Measurements from ENCODE around the gene NR5A2.
A peak's percentile ranks its signal among the peaks of the same experiment; 100 is the strongest.

The NR5A2 gene

DNA sequence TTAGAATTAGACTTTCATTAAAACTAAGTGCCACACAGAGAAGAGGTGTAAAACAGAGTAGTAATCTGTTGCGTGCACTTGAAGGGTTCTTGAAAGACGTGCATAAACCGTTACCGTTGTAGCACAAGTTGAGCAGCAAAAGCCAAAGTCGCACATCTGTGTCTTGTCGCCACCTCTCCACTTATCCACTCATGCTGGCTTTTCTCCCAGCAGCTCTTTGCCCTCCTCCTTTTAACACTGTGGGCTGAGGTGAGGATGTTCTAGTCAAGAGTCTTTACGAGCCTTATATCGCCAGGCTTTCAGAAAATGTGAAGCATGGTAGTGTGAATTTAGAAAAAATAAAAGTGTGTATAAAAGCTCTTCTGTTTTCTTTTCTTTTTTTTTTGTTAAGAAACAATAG is 48.0 kb downstream of the NR5A2 start:
- peak in 1 of 14 donors; percentile 5 for DNase-seq

DNA sequence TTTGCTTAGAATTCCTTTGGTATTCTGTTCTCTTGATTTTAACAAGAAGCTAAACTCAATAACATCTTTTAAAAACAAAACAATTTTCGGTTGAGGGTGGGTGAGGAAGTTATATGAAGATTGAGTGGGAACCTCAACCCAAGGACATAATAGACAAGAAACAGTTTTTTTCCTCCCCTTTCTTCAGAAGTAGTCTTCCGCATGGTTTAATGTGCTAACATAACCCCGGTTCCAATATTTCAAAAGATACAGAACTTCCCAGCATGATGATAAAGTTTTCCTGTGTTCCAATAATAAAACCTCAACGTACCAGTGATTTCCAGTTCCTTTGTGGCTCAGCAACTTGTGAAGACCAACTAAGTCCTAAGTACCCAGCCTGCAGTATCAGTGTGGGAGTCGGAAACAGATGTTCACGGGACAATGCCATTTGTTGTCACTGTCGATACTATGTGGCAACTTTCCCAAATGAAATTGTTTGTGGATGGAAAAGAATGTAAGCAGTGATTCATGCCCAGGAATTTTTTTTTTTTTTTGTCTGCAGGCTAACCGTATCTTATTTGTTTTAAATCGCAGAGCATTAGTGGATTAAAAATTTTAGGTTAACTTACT is 48.5 kb downstream of the NR5A2 start:
- DNase-seq = no peak

DNA sequence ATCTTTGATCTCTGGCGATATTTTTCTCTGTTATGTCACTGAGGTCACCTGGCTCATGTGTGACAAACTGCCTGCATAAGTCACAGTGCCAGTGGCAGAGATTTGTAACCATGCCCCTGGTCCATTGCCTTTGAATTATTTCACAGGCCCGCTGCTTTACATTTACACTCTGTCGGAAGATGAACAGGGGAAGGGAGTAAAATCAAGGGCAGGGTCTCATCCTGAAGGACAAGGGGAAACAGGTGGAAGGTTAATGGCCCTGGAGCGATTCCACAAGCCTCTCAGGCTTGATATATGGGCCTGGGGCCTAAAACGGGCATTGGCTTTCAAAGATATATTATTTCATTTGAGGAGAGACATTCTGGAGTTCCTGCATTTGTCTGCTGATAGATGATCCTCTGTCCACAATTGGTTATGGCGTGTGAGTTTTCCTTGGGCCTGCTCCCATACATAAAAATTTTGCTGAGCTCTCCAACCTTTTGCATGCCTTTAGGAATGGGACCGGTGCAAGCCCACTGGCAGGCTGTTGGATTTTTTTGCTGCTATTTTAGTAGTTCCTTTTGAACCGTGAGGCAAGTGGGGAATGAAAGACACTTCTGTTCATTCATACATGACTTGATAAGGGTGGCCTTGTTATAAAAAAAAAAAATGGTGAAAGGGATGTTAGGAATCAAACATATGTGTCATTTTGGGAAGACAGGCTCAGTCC is 51.9 kb downstream of the NR5A2 start:
- no peak for DNase-seq

DNA sequence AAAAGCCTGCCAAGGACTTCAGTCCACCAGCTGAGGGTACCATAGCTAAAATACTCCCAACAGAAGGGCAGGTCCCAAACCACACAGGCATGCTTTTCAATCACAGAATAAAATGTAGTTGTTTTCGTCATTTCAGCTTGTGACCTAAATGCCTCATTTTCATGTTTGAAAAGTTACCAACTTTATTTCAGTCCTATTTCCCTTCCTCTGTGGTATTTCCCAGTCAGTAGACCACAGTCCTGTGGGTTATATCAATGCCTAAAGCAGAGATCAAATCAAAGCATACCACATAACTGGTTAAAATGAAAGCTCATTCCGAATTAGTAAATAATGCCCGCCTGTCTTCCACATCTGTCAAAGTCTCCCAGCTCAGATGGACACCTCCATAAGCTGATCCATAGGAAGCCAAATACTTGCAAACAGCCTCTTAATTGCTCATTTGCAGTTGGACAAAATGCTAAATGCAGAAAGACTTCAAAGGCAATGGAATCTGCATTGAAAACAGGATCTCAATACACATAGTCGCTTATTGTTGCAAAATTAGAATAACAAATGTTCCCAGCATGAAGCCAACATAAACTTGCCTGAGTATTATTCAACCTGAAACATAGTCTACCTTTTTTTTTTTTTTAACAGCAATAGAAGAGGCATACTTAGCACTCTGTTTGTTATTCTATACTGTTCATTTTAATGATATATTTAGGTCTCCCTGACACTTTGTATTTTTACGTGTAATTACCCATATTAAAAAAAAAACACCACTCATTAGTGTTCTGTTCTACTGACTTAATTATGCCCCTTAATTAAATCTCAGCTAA is 53.9 kb downstream of the NR5A2 start:
- DNase-seq = no peak

DNA sequence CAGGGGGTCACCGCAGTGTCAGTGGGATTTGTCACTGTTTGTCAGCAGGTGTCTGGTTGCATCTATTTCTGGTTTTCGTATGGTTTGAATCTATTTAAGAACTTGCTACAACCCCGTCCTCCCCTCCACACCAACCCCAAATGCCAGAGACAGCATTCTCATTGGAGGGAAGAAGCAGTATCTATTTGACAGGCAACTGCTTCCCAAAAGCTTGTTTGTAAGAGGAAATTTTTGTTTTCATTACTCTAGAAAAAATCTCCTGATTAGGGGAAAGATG is 54.4 kb downstream of the NR5A2 start:
- DNase-seq = no peak

- DNase-seq = no peak
Observed at GRCh38 chr1:200082329-200082728, 54.8 kb downstream of the NR5A2 start.

GRCh38 chr1:200090252-200091159 is 63.0 kb downstream of the NR5A2 start:
- no peak for DNase-seq

- no peak for DNase-seq
Observed at GRCh38 chr1:200095057-200095577, 67.6 kb downstream of the NR5A2 start.

DNA sequence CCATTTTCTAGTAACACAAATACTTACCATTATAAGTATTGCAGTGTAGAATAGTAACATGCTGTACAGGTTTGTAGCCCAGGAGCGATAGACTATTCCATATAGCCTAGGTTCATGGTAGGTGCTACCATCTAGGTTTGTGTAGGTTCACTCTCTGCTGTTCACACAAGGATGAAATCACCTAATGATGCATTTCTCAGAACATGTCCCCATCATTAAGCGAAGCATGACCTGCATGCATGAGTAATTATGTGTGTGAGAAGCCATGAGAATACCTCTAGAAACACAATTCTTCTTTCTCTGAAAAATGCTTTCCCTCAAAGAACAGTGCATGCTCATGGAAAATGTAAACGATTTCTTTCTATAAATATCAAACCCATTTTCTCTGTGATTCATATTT is 69.3 kb downstream of the NR5A2 start:
- DNase-seq = no peak

DNA sequence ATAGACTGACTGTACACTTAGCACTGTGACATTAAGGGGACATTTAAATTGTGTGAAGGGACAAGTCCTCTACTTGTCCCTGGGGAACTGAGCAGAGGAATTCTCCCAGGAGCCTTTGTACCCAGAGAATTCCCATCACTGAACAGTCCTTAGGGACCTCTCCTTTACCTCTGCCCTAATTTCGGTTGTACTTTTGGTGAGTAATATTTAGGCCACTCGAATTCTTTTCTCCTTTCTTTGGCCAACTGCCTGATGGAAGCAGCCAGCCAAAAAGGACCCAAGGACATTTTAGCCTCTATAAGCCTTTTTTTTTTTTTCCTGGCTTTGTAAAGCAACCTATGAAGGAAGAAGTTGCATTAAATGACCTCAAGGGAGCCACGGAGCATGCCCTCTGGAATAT is 71.5 kb downstream of the NR5A2 start:
- no peak for DNase-seq

DNA sequence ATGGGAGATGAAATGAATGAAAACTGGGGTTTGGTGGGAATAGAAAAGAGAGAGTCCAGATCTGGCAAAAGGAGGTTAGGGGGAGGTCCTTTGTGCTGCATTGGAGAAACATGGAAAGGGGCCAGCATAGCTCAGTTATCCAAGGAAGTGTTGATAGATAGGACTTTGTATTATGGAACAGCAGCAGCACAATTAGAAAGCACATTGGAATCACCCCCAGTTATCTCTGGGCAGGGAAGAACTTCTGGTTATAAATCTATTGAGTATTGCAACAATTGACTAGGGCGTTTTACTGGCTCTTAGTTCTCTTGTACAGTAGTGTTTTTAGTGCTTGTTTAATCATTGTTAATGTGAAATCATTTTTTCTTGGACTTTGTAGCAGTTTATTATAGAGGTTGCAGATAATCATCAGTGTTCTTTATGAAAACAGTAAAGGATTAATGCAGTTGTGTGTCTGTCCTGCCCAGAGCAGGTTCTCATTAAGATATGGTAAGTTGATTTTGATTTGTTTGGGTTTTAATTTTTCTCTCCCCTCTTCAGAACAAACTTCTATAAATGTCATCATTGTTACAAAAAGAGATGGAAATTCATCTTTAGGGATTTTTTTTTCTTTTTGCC is 76.6 kb downstream of the NR5A2 start:
- DNase-seq = no peak

- no peak for DNase-seq
Observed at GRCh38 chr1:200107004-200107470, 79.5 kb downstream of the NR5A2 start.

DNA sequence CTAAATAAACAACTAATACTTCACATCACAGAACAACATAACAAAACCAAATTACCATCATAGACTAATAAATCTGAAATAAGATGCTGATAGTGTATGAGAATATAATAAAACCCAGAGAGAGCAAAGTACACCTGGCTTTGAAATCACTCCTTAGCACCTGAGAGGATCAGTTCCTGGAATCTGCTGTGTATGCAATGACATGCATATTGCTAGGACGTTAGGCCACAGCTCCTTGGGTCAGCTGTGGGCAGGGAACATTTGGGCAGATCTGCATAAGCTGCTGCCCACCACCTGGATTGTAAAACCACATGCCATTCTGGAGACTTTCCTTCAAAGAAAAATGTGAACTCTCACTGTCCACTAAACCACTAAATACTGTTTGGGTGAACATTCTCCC is 81.1 kb downstream of the NR5A2 start:
- no peak for DNase-seq

DNA sequence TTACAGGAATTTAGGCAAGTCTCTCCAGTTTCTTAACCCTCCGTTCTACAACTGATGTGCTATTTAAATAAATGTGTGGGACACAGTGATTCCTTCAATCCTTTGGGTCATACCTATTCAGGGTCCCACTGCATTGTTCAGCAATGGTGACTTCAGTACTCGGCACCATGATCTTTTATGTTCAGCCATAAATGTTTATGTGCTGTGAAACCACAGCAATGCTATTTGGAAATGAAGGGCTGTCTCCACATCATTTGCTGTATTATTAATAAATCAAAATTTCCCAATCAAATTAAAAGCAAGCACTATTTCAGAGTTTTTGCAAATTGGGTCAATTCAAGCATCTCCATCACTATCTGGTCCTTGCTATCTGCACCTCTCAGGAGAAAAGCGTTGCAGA is 84.8 kb downstream of the NR5A2 start:
- no peak for DNase-seq

- DNase-seq = no peak
Observed at GRCh38 chr1:200115532-200115931, 88.0 kb downstream of the NR5A2 start.

GRCh38 chr1:200116324-200116723 is 88.8 kb downstream of the NR5A2 start:
- no peak for DNase-seq

- DNase-seq = no peak
Observed at GRCh38 chr1:200118779-200119505, 91.4 kb downstream of the NR5A2 start.

DNA sequence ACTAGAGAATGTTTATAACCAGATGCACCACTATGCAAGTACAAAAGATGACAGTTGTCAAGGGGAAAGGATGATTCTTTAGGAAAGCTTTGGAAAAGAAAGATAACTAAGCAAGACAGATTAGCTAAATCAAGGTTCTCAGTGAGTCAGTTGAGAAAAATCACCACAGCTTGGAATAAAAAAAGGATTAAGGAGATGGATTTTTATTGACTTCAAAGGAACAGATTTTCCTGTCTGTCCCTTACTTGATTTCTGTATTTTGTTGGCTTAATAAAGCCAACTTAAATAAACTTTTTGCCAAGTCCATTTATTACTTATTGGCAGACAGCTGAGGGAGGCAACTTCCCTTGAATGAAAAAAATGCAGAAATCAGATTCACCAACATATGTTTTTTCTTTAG is 93.9 kb downstream of the NR5A2 start:
- DNase-seq = no peak

- DNase-seq = no peak
Observed at GRCh38 chr1:200124309-200124708, 96.8 kb downstream of the NR5A2 start.

GRCh38 chr1:200128081-200128480 is 100.6 kb downstream of the NR5A2 start:
- no peak for DNase-seq
